PFSK-1 (cell line): ENCODE measurements around the gene CES1.

Experiments used
- FOXP2 ChIP-seq: optimal IDR thresholded peaks from 2 replicates; pipeline ENCODE3; 2011; ENCODE audit warnings: borderline replicate concordance, control low read depth, inconsistent platforms; ENCODE audit not compliant: insufficient read depth; ENCODE audit errors: extremely low read length, extremely low read depth
- POLR2AphosphoS5 ChIP-seq: IDR thresholded peaks from 2 replicates; pipeline ENCODE4 v1.6.1; 2012; ENCODE audit warnings: low read depth, mild to moderate bottlenecking, control low read depth, low read length, moderate library complexity
- REST ChIP-seq, 2 experiments: IDR thresholded peaks; 2 replicates each; pipeline versions ENCODE4 v1.6.1 to v1.8.0; 2011 to 2012; ENCODE audit warnings: low read depth in 2 of 2, low read length in 2 of 2, control low read depth in 1 of 2, inconsistent platforms in 1 of 2, mild to moderate bottlenecking in 1 of 2, moderate library complexity in 1 of 2; ENCODE audit not compliant: insufficient read depth in 1 of 2
- SIN3A ChIP-seq: IDR thresholded peaks from 2 replicates; pipeline ENCODE4 v1.6.1; 2012; ENCODE audit warnings: mild to moderate bottlenecking, low read length, moderate library complexity, borderline replicate concordance; ENCODE audit not compliant: insufficient read depth
- TAF1 ChIP-seq: IDR thresholded peaks from 2 replicates; pipeline ENCODE4 v1.6.1; 2012; ENCODE audit warnings: low read length, control low read depth, borderline replicate concordance; ENCODE audit not compliant: insufficient read depth

The CES1 gene

GRCh38 chr16:55779402-55780094 is 53.3 kb downstream of the CES1 start:
- TF ChIP-seq POLR2AphosphoS5 (no peak), TAF1 (no peak), SIN3A (no peak), REST (IDR thresholded peaks at IDR 0.05; ENCODE audit: insufficient read depth in 1 of 2, low read depth in 2 of 2, low read length in 2 of 2) (no peak), FOXP2 (no peak)

- TF ChIP-seq TAF1: no peak
- no peak for TF ChIP-seq REST (IDR thresholded peaks at IDR 0.05; ENCODE audit: insufficient read depth in 1 of 2, low read depth in 2 of 2, low read length in 2 of 2)
- no peak for TF ChIP-seq FOXP2
- TF ChIP-seq SIN3A: no peak
- no peak for TF ChIP-seq POLR2AphosphoS5
Measured at GRCh38 chr16:55778757-55779156, 54.1 kb downstream of the CES1 start.

GRCh38 chr16:55775857-55776256 is 57.0 kb downstream of the CES1 start:
- no peak for TF ChIP-seq FOXP2
- no peak for TF ChIP-seq REST (IDR thresholded peaks at IDR 0.05; ENCODE audit: insufficient read depth in 1 of 2, low read depth in 2 of 2, low read length in 2 of 2)
- no peak for TF ChIP-seq SIN3A
- no peak for TF ChIP-seq POLR2AphosphoS5
- no peak for TF ChIP-seq TAF1

- TF ChIP-seq FOXP2 (no peak), REST (IDR thresholded peaks at IDR 0.05; ENCODE audit: insufficient read depth in 1 of 2, low read depth in 2 of 2, low read length in 2 of 2) (no peak)
Measured at GRCh38 chr16:55773859-55774549, 58.9 kb downstream of the CES1 start.

- TF ChIP-seq FOXP2: no peak
- TF ChIP-seq REST (IDR thresholded peaks at IDR 0.05; ENCODE audit: insufficient read depth in 1 of 2, low read depth in 2 of 2, low read length in 2 of 2): no peak
- TF ChIP-seq SIN3A: no peak
- TF ChIP-seq POLR2AphosphoS5: no peak
Measured at GRCh38 chr16:55765161-55765560, 67.7 kb downstream of the CES1 start.
